ENCODE measurements around the gene MRPL52. TPM values are rescaled to one million over a fixed set of nuclear protein-coding genes. Genes with fewer than 3 reads are reported as not detected.

The MRPL52 gene
- total RNA-seq, 1 donor from 2014 or later, result 150 TPM

DNA sequence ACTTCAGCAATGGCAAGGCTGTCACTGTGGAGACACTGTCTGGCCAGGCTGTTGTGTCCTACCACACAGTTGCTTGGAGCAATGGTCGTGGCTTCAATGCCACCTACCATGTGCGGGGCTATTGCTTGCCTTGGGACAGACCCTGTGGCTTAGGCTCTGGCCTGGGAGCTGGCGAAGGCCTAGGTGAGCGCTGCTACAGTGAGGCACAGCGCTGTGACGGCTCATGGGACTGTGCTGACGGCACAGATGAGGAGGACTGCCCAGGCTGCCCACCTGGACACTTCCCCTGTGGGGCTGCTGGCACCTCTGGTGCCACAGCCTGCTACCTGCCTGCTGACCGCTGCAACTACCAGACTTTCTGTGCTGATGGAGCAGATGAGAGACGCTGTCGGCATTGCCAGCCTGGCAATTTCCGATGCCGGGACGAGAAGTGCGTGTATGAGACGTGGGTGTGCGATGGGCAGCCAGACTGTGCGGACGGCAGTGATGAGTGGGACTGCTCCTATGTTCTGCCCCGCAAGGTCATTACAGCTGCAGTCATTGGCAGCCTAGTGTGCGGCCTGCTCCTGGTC lies 46.1 kb downstream of the MRPL52 start:
- peaks cover 22% of the 10 kb centered on the region for H3K4me1 Mint-ChIP-seq
- H3K9me3 Mint-ChIP-seq, result no peaks in the 10 kb centered on the region
- ChIA-PET CTCF (no interaction called here), POLR2A (no interaction called here)
- H3K27ac Mint-ChIP-seq, result no peak overlapping the region
- no peak for ATAC-seq (ENCODE audit: low read depth)
- TF ChIP-seq, protein P1, sequence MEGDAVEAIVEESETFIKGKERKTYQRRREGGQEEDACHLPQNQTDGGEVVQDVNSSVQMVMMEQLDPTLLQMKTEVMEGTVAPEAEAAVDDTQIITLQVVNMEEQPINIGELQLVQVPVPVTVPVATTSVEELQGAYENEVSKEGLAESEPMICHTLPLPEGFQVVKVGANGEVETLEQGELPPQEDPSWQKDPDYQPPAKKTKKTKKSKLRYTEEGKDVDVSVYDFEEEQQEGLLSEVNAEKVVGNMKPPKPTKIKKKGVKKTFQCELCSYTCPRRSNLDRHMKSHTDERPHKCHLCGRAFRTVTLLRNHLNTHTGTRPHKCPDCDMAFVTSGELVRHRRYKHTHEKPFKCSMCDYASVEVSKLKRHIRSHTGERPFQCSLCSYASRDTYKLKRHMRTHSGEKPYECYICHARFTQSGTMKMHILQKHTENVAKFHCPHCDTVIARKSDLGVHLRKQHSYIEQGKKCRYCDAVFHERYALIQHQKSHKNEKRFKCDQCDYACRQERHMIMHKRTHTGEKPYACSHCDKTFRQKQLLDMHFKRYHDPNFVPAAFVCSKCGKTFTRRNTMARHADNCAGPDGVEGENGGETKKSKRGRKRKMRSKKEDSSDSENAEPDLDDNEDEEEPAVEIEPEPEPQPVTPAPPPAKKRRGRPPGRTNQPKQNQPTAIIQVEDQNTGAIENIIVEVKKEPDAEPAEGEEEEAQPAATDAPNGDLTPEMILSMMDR (IDR thresholded peaks at IDR 0.05), result no peak
- no peaks in the 10 kb centered on the region for H3K27me3 Mint-ChIP-seq
- intact Hi-C loops (cut with micrococcal nuclease), result no loop called here
- H3K36me3 Mint-ChIP-seq (ENCODE audit: low read depth), result peaks cover 74% of the 10 kb centered on the region
- H3K4me3 Mint-ChIP-seq, result no peak overlapping the region
- no peak for DNase-seq

DNA sequence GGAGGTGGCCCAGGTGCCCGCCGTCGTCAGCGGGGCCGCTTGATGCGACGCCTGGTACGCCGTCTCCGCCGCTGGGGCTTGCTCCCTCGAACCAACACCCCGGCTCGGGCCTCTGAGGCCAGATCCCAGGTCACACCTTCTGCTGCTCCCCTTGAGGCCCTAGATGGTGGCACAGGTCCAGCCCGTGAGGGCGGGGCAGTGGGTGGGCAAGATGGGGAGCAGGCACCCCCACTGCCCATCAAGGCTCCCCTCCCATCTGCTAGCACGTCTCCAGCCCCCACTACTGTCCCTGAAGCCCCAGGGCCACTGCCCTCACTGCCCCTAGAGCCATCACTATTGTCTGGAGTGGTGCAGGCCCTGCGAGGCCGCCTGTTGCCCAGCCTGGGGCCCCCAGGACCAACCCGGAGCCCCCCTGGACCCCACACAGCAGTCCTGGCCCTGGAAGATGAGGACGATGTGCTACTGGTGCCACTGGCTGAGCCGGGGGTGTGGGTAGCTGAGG lies 47.4 kb downstream of the MRPL52 start:
- Mint-ChIP-seq H3K4me1 (peaks cover 23% of the 10 kb centered on the region), H3K36me3 (ENCODE audit: low read depth) (peaks cover 72% of the 10 kb centered on the region), H3K9me3 (no peaks in the 10 kb centered on the region), H3K4me3 (no peak overlapping the region), H3K27me3 (no peaks in the 10 kb centered on the region), H3K27ac (no peak overlapping the region)
- ATAC-seq (ENCODE audit: low read depth), result no peak
- ChIA-PET POLR2A (interaction anchor here (1.3 kb wide), 1 partner anchor 9 kb away, joined by 4 read pairs; no protein-coding TSS in a partner anchor), CTCF (no interaction called here)
- no peak for DNase-seq
- TF ChIP-seq, protein P1 (IDR thresholded peaks at IDR 0.05), result no peak
- intact Hi-C loops (cut with micrococcal nuclease), result no loop called here

DNA sequence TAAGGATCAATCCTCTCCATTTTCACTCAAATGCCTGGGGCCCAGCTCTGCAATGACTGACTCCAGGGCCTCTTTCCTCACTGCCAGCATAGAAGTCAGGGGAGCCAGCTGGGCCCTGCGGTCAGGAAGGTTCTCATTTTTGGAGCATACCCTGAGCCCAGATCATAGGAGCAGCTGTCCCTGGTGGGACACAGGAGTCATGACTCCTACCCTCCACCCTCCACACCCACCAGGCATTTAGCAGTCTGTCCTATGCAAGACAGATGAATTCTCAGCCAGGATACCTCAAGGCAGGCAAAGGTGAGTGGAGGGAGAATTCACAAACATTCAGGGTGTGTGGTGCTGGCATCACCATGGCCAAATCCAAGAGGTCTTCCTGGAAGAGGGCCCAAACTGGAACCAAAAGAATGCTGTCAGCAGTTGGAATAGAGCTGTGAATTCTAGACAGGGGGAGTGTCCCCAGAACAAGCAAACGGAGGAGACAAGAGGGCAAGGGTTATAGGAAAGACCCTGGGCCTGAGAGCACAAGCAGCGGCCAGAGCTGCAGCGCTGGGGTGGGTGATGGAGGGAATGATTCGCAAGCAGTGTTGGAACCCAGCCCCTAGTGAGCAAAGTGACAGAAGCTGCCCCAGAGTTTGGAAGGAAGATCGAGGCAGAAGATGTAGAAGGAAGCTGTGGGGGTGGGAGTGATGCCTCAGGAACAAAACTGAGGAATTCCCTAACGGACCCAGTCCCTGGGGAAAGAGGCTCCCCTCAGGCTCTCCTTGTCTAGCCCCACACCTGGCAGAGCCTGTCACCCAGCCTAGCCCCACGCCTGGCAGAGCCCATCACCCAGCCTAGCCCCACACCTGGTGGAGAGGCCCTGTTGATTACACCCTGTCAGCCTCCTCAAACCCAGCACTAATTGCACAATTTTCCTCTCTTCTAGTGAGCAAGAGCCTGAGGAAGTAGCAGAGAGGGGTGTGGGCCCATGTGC lies 48.9 kb downstream of the MRPL52 start:
- Mint-ChIP-seq H3K27me3 (no peaks in the 10 kb centered on the region), H3K4me3 (no peak overlapping the region), H3K4me1 (peaks cover 28% of the 10 kb centered on the region), H3K36me3 (ENCODE audit: low read depth) (peaks cover 63% of the 10 kb centered on the region), H3K27ac (peak overlapping the region; percentile 6), H3K9me3 (no peaks in the 10 kb centered on the region)
- POLR2A ChIA-PET, result interaction anchor here (1.3 to 1.6 kb wide), 3 partner anchors 8 to 112 kb away, joined by 3 to 5 read pairs (median 4); partner anchors contain the start of gene OXA1L
- CTCF ChIA-PET, result no interaction called here
- intact Hi-C loops (cut with micrococcal nuclease), result no loop called here
- DNase-seq, result no peak
- ATAC-seq (ENCODE audit: low read depth), result no peak
- TF ChIP-seq, protein P1 (IDR thresholded peaks at IDR 0.05), result no peak

DNA sequence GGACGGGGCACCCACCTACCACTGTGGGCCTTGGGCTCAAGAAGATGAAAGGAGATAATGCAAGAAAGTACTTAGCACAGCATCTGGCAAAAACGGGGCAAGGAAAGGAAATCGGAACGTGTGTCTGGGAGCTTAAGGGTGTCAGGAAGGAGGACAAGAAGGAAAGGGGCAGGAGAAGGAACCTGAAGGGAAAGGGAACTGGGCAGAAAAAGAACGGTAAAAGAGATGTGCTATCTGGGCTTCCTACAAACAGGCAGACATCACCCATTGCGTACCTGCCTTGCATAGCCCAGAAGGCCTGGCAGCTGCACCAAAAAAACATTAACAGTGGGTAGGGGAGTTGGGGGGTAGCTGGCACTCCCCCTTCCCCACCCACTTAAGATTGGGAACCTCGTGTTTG lies 52.4 kb downstream of the MRPL52 start:
- DNase-seq (no peak), ATAC-seq (ENCODE audit: low read depth) (no peak)
- no peak overlapping the region for H3K4me3 Mint-ChIP-seq
- H3K27ac Mint-ChIP-seq, result peak overlapping the region; percentile 1
- POLR2A ChIA-PET, result interaction anchor here (0.9 to 9.4 kb wide), 8 partner anchors 10 to 293 kb away, joined by 3 to 140 read pairs (median 4); partner anchors contain the start of genes DAD1, LRP10, OXA1L and PRMT5
- H3K4me1 Mint-ChIP-seq, result peaks cover 49% of the 10 kb centered on the region
- no peaks in the 10 kb centered on the region for H3K27me3 Mint-ChIP-seq
- CTCF ChIA-PET, result interaction anchor here (0.9 to 8.6 kb wide), 5 partner anchors 10 to 312 kb away, joined by 3 to 103 read pairs (median 7); partner anchors contain the start of gene LRP10
- H3K9me3 Mint-ChIP-seq, result no peaks in the 10 kb centered on the region
- TF ChIP-seq, protein P1 (IDR thresholded peaks at IDR 0.05), result no peak
- peaks cover 31% of the 10 kb centered on the region for H3K36me3 Mint-ChIP-seq (ENCODE audit: low read depth)
- intact Hi-C loops (cut with micrococcal nuclease), result loop anchor here (10.0 kb wide), 1 partner anchor 497 kb away; no protein-coding TSS in a partner anchor

Data from activated B cell treated with CpG ODN at 0.5 μM for 24 hours (primary cell).